ENCODE results near the gene LIMCH1. TPM values are rescaled to one million over a fixed set of nuclear protein-coding genes. Genes with fewer than 3 reads are reported as not detected.

The LIMCH1 gene
- total RNA-seq, 2 donors from 2014 or later: 3.1 to 5.8 TPM

- no peak overlapping the region for H3K4me3 Mint-ChIP-seq
- H3K27me3 Mint-ChIP-seq (ENCODE audit: insufficient read depth): peaks cover 3% of the 10 kb centered on the region
Measured at GRCh38 chr4:41678086-41678816, 140.3 kb downstream of the LIMCH1 start.

GRCh38 chr4:41678951-41679350, 141.0 kb downstream of the LIMCH1 start:
- H3K36me3 ChIP-seq (ENCODE audit: control insufficient read depth, insufficient read depth, low read length): no peaks in the 10 kb centered on the region
- no peaks in the 10 kb centered on the region for H3K9me3 ChIP-seq (ENCODE audit: control insufficient read depth, low read length)
- no peak overlapping the region for H3K27ac ChIP-seq (ENCODE audit: low read depth, low read length)
- H3K4me1 Mint-ChIP-seq: peaks cover 18% of the 10 kb centered on the region
- no peaks in the 10 kb centered on the region for H3K9me3 Mint-ChIP-seq
- peak overlapping the region; percentile 23 for H3K27ac Mint-ChIP-seq
- TF ChIP-seq CTCF (conservative IDR thresholded peaks at IDR 0.05): no peak
- no peak for DNase-seq
- peaks cover 3% of the 10 kb centered on the region for H3K27me3 Mint-ChIP-seq (ENCODE audit: insufficient read depth)
- H3K4me3 Mint-ChIP-seq: no peak overlapping the region
- WGBS, 2 experiments (ENCODE audit: insufficient coverage in 1 of 2, insufficient read length in 1 of 2): 92% methylated on average over 2 of the region's 2 CpGs
- H3K36me3 Mint-ChIP-seq (ENCODE audit: low read depth): no peaks in the 10 kb centered on the region
- no peaks in the 10 kb centered on the region for H3K27me3 ChIP-seq (ENCODE audit: control insufficient read depth, insufficient read depth, low read length, poor library complexity, severe bottlenecking)
- no peak overlapping the region for H3K9ac ChIP-seq (ENCODE audit: extremely low read depth, low read length, poor library complexity, severe bottlenecking)
- H3K4me1 ChIP-seq (ENCODE audit: control insufficient read depth, insufficient read depth, low read length): peaks cover 15% of the 10 kb centered on the region
- no peak overlapping the region for H3K4me3 ChIP-seq (ENCODE audit: low read length)

More at GRCh38 chr4:41678086-41678816, 140.3 kb downstream of the LIMCH1 start:
- H3K4me1 Mint-ChIP-seq: peaks cover 24% of the 10 kb centered on the region
- Histone ChIP-seq H3K36me3 (ENCODE audit: control insufficient read depth, insufficient read depth, low read length) (no peaks in the 10 kb centered on the region), H3K4me1 (ENCODE audit: control insufficient read depth, insufficient read depth, low read length) (peaks cover 15% of the 10 kb centered on the region), H3K27ac (ENCODE audit: low read depth, low read length) (no peak overlapping the region), H3K9me3 (ENCODE audit: control insufficient read depth, low read length) (no peaks in the 10 kb centered on the region), H3K27me3 (ENCODE audit: control insufficient read depth, insufficient read depth, low read length, poor library complexity, severe bottlenecking) (no peaks in the 10 kb centered on the region), H3K9ac (ENCODE audit: extremely low read depth, low read length, poor library complexity, severe bottlenecking) (no peak overlapping the region), H3K4me3 (ENCODE audit: low read length) (no peak overlapping the region)
- no peak for DNase-seq
- H3K9me3 Mint-ChIP-seq: no peaks in the 10 kb centered on the region
- TF ChIP-seq CTCF (conservative IDR thresholded peaks at IDR 0.05): no peak
- H3K27ac Mint-ChIP-seq: peak overlapping the region; percentile 23
- whole genome bisulfite sequencing, 2 experiments (ENCODE audit: insufficient coverage in 1 of 2, insufficient read length in 1 of 2): 75 to 84% methylated on average over 1 to 7 of the region's 7 CpGs
- no peaks in the 10 kb centered on the region for H3K36me3 Mint-ChIP-seq (ENCODE audit: low read depth)

GRCh38 chr4:41679991-41680390, 142.0 kb downstream of the LIMCH1 start:
- Histone ChIP-seq H3K9ac (ENCODE audit: extremely low read depth, low read length, poor library complexity, severe bottlenecking) (no peak overlapping the region), H3K27me3 (ENCODE audit: control insufficient read depth, insufficient read depth, low read length, poor library complexity, severe bottlenecking) (no peaks in the 10 kb centered on the region), H3K4me3 (ENCODE audit: low read length) (no peak overlapping the region), H3K9me3 (ENCODE audit: control insufficient read depth, low read length) (no peaks in the 10 kb centered on the region), H3K27ac (ENCODE audit: low read depth, low read length) (no peak overlapping the region), H3K4me1 (ENCODE audit: control insufficient read depth, insufficient read depth, low read length) (peaks cover 13% of the 10 kb centered on the region), H3K36me3 (ENCODE audit: control insufficient read depth, insufficient read depth, low read length) (no peaks in the 10 kb centered on the region)
- Mint-ChIP-seq H3K4me3 (no peak overlapping the region), H3K4me1 (peaks cover 15% of the 10 kb centered on the region), H3K9me3 (no peaks in the 10 kb centered on the region), H3K27ac (no peak overlapping the region), H3K36me3 (ENCODE audit: low read depth) (no peaks in the 10 kb centered on the region), H3K27me3 (ENCODE audit: insufficient read depth) (peaks cover 7% of the 10 kb centered on the region)
- DNase-seq: no peak
- WGBS, 2 experiments (ENCODE audit: insufficient coverage in 1 of 2, insufficient read length in 1 of 2): 83 to 92% methylated on average over 4 of the region's 4 CpGs
- no peak for TF ChIP-seq CTCF (conservative IDR thresholded peaks at IDR 0.05)
